ENCODE results near the gene BPI.
"Not testable (repeated sequence)": the region's sequence is repeated elsewhere in the genome, so short reads cannot be mapped to it uniquely, and the experiment has no call there.

The BPI gene

DNA sequence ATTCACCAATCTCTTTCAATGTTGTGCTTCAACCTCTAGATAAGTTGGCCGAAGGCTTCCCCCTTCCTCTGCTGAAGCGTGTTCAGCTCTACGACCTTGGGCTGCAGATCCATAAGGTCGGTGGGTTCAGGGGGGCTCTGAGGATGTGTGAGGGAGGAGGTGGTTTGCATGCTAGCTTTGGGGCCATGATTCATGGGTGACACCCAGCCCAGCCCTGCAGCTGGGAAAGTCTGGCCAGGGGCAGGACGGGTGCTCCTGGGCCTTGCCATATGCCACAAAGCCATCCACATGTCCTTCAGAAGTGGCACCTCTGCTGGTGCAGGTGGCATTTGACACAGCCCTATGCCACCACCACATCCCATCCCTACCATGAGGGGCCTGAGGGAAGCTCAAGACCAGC, 69.9 kb downstream of the BPI start:
- no peak for ATAC-seq

DNA sequence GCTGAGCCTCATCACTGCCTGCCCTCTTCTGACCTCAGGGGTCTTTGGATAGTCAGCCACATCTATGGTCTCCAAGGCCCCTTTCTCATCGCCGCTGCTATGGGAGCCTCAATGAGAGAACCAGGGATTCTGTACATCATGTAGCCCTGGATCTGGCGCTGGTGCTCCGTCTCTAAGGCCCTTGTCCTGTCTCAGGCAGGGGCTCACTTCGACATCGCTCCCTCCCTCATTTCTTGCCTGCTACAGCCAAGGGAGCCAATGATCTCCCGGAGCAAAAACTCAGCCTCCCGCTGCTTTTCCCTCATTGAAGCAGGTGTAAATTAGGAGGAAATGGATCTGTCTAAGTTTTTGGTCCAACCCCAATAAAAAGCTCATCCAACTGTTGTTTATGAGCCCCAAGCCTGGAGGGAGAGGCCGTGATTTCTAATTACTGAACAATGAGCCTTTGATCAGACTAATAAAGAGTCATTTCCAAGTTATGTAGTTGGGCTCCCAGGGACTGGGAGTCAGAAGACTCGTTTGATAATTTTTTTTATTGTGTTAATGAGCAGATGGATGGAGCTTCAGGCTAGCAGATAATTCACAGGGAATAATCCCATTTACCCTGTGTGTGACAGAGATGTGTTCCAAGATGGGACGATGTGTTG, 73.2 kb downstream of the BPI start:
- no peak for ATAC-seq

DNA sequence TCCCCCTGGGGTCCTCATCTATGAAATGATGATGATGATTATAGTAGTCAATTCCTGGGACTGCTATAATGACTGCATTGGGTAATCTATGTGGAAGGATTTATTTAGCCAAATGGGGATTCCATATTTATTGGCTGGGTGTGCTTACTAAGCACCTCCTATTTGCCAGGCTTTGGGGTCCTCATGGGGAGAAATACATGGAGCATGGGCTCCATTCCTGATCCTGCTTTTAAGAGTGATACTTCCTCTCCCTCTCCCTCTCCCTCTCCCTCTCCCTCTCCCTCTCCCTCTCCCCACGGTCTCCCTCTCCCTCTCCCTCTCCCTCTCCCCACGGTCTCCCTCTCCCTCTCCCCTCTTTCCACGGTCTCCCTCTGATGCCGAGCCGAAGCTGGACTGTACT, 73.9 kb downstream of the BPI start:
- ATAC-seq, result not testable (repeated sequence)

DNA sequence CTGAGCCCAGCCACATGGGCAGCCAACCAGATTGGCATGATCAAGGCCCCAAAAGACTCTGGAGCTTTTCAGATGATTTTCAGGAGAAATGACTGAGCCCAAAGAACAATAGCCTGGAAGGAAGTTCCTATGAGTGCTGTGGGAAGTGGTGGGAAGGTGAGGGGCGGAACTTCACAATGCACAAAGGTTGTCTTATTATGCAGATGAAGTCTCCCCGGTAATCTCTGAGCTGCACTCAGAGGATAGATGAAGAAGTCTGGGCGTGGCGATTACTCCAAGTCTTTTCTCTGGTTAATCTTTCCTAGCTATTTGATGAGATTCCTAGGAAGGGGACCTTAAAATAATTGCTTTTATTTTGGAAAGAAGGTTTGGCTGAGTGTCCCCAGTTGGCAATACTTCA, 79.2 kb downstream of the BPI start:
- no peak for ATAC-seq

DNA sequence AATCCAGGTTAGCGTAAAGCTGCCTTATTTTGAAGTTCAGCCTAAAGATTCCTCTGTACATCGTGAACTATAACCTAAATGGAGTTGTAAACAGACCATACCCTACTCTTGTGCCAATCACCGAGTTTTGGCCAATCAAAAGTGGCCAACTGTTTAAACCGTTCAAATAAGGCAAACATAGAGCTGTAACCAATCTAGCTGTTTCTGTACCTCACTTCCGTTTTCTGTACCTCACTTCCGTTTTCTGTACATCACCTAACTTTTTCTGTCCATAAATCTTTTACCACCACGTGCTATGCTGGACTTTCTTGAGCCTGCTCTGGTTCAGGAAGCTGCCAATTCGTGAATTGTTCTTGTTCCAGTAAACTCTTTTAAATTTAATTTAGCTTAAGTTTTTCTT, 82.0 kb downstream of the BPI start:
- ATAC-seq, result no peak

DNA sequence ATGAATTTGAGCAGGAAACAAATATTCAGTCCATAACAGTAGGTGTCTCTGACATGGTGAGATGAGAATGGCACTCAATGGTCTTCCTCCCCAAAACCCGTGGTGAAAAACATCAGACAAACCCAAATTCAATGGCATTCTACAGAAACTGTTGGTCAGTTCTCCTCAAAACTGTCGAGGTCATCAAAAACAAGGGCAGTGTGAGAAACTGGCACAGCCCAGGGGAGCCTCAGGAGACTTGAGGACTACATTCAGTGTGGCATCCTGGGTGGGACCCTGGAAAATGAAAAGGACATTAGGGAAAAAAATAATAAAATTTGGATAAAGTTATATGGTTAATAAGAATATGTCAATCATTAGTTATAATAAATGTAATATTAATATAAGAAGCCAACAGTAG, 82.9 kb downstream of the BPI start:
- no peak for ATAC-seq
